NCI-H1417 treated with DMSO at 0.1 percent for 48 hours (cell line): ENCODE measurements around the gene ZMAT2.
"Not testable (repeated sequence)": the region's sequence is repeated elsewhere in the genome, so short reads cannot be mapped to it uniquely, and the experiment has no call there.

Experiments used
- DNase-seq: peaks from one replicate; lab custom pipeline; 2025; lab: John Stamatoyannopoulos, UW

The ZMAT2 gene

GRCh38 chr5:140708787-140709186 is 8.5 kb downstream of the ZMAT2 start:
- DNase-seq: not testable (repeated sequence)

GRCh38 chr5:140710899-140711552 is 10.8 kb downstream of the ZMAT2 start:
- peak; percentile 80 for DNase-seq

- no peak for DNase-seq
Observed at GRCh38 chr5:140711794-140712193, 11.5 kb downstream of the ZMAT2 start.

- no peak for DNase-seq
Observed at GRCh38 chr5:140713562-140714094, 13.4 kb downstream of the ZMAT2 start.

GRCh38 chr5:140716238-140716637 is 16.0 kb downstream of the ZMAT2 start:
- not testable (repeated sequence) for DNase-seq

GRCh38 chr5:140718266-140718592 is 18.0 kb downstream of the ZMAT2 start:
- no peak for DNase-seq

GRCh38 chr5:140720738-140721137 is 20.5 kb downstream of the ZMAT2 start:
- DNase-seq: not testable (repeated sequence)

GRCh38 chr5:140721395-140721794 is 21.1 kb downstream of the ZMAT2 start:
- DNase-seq: not testable (repeated sequence)

GRCh38 chr5:140725799-140726471 is 25.7 kb downstream of the ZMAT2 start:
- no peak for DNase-seq

GRCh38 chr5:140733098-140733497 is 32.9 kb downstream of the ZMAT2 start:
- DNase-seq: no peak

- DNase-seq: no peak
Observed at GRCh38 chr5:140734354-140734753, 34.1 kb downstream of the ZMAT2 start.

- DNase-seq: no peak
Observed at GRCh38 chr5:140737486-140737885, 37.2 kb downstream of the ZMAT2 start.

- no peak for DNase-seq
Observed at GRCh38 chr5:140741967-140742366, 41.7 kb downstream of the ZMAT2 start.

GRCh38 chr5:140753561-140753960 is 53.3 kb downstream of the ZMAT2 start:
- DNase-seq: no peak
